NCI-H524 treated with DMSO at 0.1 percent for 48 hours (cell line): Measurements from ENCODE around the gene SIRPA.
"Not testable (repeated sequence)": the region's sequence is repeated elsewhere in the genome, so short reads cannot be mapped to it uniquely, and the experiment has no call there.

ENCODE experiments used
- DNase-seq: peaks from one replicate; lab custom pipeline; 2025; lab: John Stamatoyannopoulos, UW

The SIRPA gene

GRCh38 chr20:1907586-1907985 is 12.4 kb downstream of the SIRPA start:
- no peak for DNase-seq

- DNase-seq = no peak
Measured at GRCh38 chr20:1908191-1908590, 13.0 kb downstream of the SIRPA start.

GRCh38 chr20:1909097-1909496 is 13.9 kb downstream of the SIRPA start:
- no peak for DNase-seq

GRCh38 chr20:1911536-1911935 is 16.3 kb downstream of the SIRPA start:
- DNase-seq = no peak

GRCh38 chr20:1912053-1912452 is 16.8 kb downstream of the SIRPA start:
- DNase-seq = no peak

- DNase-seq = no peak
Measured at GRCh38 chr20:1912646-1913045, 17.4 kb downstream of the SIRPA start.

- DNase-seq = not testable (repeated sequence)
Measured at GRCh38 chr20:1915233-1915632, 20.0 kb downstream of the SIRPA start.

GRCh38 chr20:1915725-1916124 is 20.5 kb downstream of the SIRPA start:
- DNase-seq = no peak

GRCh38 chr20:1917786-1918185 is 22.6 kb downstream of the SIRPA start:
- DNase-seq = no peak

GRCh38 chr20:1918491-1919165 is 23.4 kb downstream of the SIRPA start:
- DNase-seq = no peak

- DNase-seq = no peak
Measured at GRCh38 chr20:1920252-1920651, 25.0 kb downstream of the SIRPA start.

- no peak for DNase-seq
Measured at GRCh38 chr20:1920826-1921225, 25.6 kb downstream of the SIRPA start.

- DNase-seq = not testable (repeated sequence)
Measured at GRCh38 chr20:1921985-1922384, 26.8 kb downstream of the SIRPA start.

- DNase-seq = no peak
Measured at GRCh38 chr20:1922786-1923185, 27.6 kb downstream of the SIRPA start.

GRCh38 chr20:1924910-1925861 is 30.0 kb downstream of the SIRPA start:
- DNase-seq = no peak

GRCh38 chr20:1926237-1926636 is 31.0 kb downstream of the SIRPA start:
- DNase-seq = no peak

- no peak for DNase-seq
Measured at GRCh38 chr20:1927217-1927616, 32.0 kb downstream of the SIRPA start.

- DNase-seq = no peak
Measured at GRCh38 chr20:1928154-1928553, 32.9 kb downstream of the SIRPA start.

GRCh38 chr20:1928782-1929181 is 33.6 kb downstream of the SIRPA start:
- DNase-seq = no peak

- DNase-seq = no peak
Measured at GRCh38 chr20:1929460-1929859, 34.3 kb downstream of the SIRPA start.

GRCh38 chr20:1930165-1930564 is 35.0 kb downstream of the SIRPA start:
- no peak for DNase-seq

- DNase-seq = no peak
Measured at GRCh38 chr20:1931830-1932229, 36.6 kb downstream of the SIRPA start.

GRCh38 chr20:1932971-1933370 is 37.8 kb downstream of the SIRPA start:
- DNase-seq = no peak
